ENCODE results near the gene TF. TPM values are rescaled to one million over a fixed set of nuclear protein-coding genes. Genes with fewer than 3 reads are reported as not detected.
A peak's percentile ranks its signal among the peaks of the same experiment; 100 is the strongest.

The TF gene
- polyA plus RNA-seq, 2 donors = 2.6 to 4.6 TPM

GRCh38 chr3:133744241-133744640 lies 2.0 kb upstream of the TF start:
- H3K4me1 ChIP-seq (ENCODE audit: control insufficient read depth in 2 of 2, insufficient read depth in 2 of 2, low read length in 1 of 2) = peaks cover 3% of the 10 kb centered on the region in 2 donors
- peaks cover 0 to 3% of the 10 kb centered on the region in 2 donors for H3K27me3 ChIP-seq (ENCODE audit: control insufficient read depth in 1 of 2, insufficient read depth in 2 of 2, low read length in 2 of 2)
- H3K27ac ChIP-seq (ENCODE audit: low read depth in 2 of 2, low read length in 1 of 2) = no peak overlapping the region
- H3K9me3 ChIP-seq (ENCODE audit: control insufficient read depth in 2 of 2, insufficient read depth in 1 of 2, low read depth in 1 of 2, low read length in 1 of 2) = no peaks in the 10 kb centered on the region
- no peak overlapping the region for H3K4me3 ChIP-seq (ENCODE audit: low read depth in 1 of 2, low read length in 2 of 2)
- WGBS, 2 donors = 73 to 83% methylated on average over 5 of the region's 5 CpGs
- H3K36me3 ChIP-seq (ENCODE audit: control insufficient read depth in 2 of 2, insufficient read depth in 2 of 2, low read length in 1 of 2) = no peaks in the 10 kb centered on the region

- no peaks in the 10 kb centered on the region for H3K36me3 ChIP-seq (ENCODE audit: control insufficient read depth in 2 of 2, insufficient read depth in 2 of 2, low read length in 1 of 2)
- no peak overlapping the region for H3K27ac ChIP-seq (ENCODE audit: low read depth in 2 of 2, low read length in 1 of 2)
- WGBS, 2 donors = 88 to 90% methylated on average over 4 of the region's 4 CpGs
- H3K4me3 ChIP-seq (ENCODE audit: low read depth in 1 of 2, low read length in 2 of 2) = no peak overlapping the region
- H3K27me3 ChIP-seq (ENCODE audit: control insufficient read depth in 1 of 2, insufficient read depth in 2 of 2, low read length in 2 of 2) = peaks cover 0 to 3% of the 10 kb centered on the region in 2 donors
- H3K9me3 ChIP-seq (ENCODE audit: control insufficient read depth in 2 of 2, insufficient read depth in 1 of 2, low read depth in 1 of 2, low read length in 1 of 2) = no peaks in the 10 kb centered on the region
- H3K4me1 ChIP-seq (ENCODE audit: control insufficient read depth in 2 of 2, insufficient read depth in 2 of 2, low read length in 1 of 2) = peaks cover 3 to 7% of the 10 kb centered on the region in 2 donors
Observed at GRCh38 chr3:133745108-133745507, 1.1 kb upstream of the TF start.

DNA sequence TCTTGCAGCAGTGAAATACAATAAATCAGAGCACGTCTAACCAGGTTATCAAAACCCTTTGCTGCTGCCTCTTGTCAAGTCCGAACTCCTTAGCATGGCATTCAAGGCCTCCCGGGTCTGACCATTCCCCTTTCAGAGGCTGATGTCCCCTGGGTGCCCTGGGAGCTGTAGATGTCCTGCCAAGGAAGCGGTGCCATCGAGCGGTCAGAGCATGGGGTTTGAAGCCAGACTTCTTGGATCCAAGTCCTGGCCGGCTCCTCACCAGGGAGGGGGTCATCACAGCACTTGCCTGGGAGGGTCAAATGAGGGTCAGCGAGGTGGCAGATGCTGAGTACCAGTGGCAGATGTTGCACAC lies 496 bp downstream of the TF start:
- Histone ChIP-seq H3K4me3 (ENCODE audit: low read depth in 1 of 2, low read length in 2 of 2) (no peak overlapping the region), H3K27me3 (ENCODE audit: control insufficient read depth in 1 of 2, insufficient read depth in 2 of 2, low read length in 2 of 2) (peaks cover 0 to 3% of the 10 kb centered on the region in 2 donors), H3K9me3 (ENCODE audit: control insufficient read depth in 2 of 2, insufficient read depth in 1 of 2, low read depth in 1 of 2, low read length in 1 of 2) (no peaks in the 10 kb centered on the region), H3K27ac (ENCODE audit: low read depth in 2 of 2, low read length in 1 of 2) (no peak overlapping the region), H3K4me1 (ENCODE audit: control insufficient read depth in 2 of 2, insufficient read depth in 2 of 2, low read length in 1 of 2) (peaks cover 3 to 7% of the 10 kb centered on the region in 2 donors), H3K36me3 (ENCODE audit: control insufficient read depth in 2 of 2, insufficient read depth in 2 of 2, low read length in 1 of 2) (no peaks in the 10 kb centered on the region)
- 85% methylated on average over 8 of the region's 8 CpGs for WGBS, 2 donors

DNA sequence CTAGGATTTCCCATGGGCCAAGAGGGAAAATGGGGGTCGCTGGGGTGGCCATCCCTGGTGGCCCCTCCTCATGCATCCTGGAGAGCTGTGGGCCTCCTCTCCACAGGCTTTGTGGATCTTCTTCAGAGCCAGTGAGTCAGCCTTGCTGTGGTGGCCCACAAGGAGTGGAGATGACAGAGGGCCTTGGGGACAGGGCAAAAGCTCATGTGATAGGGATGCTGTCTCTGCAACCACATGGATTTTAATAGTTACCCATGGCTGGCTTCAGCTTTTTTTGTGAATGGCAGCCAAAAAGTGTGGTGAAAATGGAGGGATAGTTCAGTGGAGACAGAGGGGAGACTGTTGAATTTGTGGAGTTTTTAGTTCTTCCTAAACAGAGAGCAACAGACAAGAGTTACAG lies 1.2 kb downstream of the TF start:
- Histone ChIP-seq H3K36me3 (ENCODE audit: control insufficient read depth in 2 of 2, insufficient read depth in 2 of 2, low read length in 1 of 2) (no peaks in the 10 kb centered on the region), H3K9me3 (ENCODE audit: control insufficient read depth in 2 of 2, insufficient read depth in 1 of 2, low read depth in 1 of 2, low read length in 1 of 2) (no peaks in the 10 kb centered on the region), H3K4me1 (ENCODE audit: control insufficient read depth in 2 of 2, insufficient read depth in 2 of 2, low read length in 1 of 2) (peaks cover 3 to 7% of the 10 kb centered on the region in 2 donors), H3K4me3 (ENCODE audit: low read depth in 1 of 2, low read length in 2 of 2) (no peak overlapping the region), H3K27ac (ENCODE audit: low read depth in 2 of 2, low read length in 1 of 2) (no peak overlapping the region), H3K27me3 (ENCODE audit: control insufficient read depth in 1 of 2, insufficient read depth in 2 of 2, low read length in 2 of 2) (peaks cover 0 to 3% of the 10 kb centered on the region in 2 donors)
- WGBS, 2 donors = 80 to 85% methylated on average over 1 of the region's 1 CpG

DNA sequence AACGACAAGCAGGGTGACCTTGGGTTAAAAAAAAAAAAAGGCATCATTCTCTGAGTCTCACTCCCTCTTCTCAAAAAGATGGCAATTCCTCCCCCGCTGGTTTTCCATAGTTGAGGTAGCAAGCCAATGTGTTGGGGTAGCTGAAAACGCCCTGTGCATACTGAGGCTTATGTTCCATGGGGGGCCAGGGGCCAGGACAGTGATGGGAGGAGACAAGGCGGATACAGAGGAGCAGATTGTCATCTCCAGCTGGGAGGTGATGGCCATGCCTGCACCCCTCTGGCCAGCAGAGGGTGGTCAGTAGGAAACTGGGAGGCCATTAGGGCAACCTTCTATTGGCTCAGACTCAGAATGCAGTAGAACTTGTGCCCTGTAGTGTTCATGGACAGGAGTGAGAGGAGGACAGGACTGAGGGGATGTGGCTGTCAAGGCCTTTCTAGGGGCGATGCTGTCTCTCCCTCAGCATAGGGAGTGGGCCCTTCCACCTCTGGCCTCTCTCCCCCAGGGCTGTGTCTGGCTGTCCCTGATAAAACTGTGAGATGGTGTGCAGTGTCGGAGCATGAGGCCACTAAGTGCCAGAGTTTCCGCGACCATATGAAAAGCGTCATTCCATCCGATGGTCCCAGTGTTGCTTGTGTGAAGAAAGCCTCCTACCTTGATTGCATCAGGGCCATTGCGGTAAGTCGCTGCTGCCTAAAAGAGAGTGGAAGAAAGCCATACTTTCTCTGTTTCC lies 1.9 kb downstream of the TF start:
- Histone ChIP-seq H3K27me3 (ENCODE audit: control insufficient read depth in 1 of 2, insufficient read depth in 2 of 2, low read length in 2 of 2) (peaks cover 0 to 3% of the 10 kb centered on the region in 2 donors), H3K4me1 (ENCODE audit: control insufficient read depth in 2 of 2, insufficient read depth in 2 of 2, low read length in 1 of 2) (peaks cover 3 to 7% of the 10 kb centered on the region in 2 donors), H3K4me3 (ENCODE audit: low read depth in 1 of 2, low read length in 2 of 2) (no peak overlapping the region), H3K9me3 (ENCODE audit: control insufficient read depth in 2 of 2, insufficient read depth in 1 of 2, low read depth in 1 of 2, low read length in 1 of 2) (no peaks in the 10 kb centered on the region), H3K36me3 (ENCODE audit: control insufficient read depth in 2 of 2, insufficient read depth in 2 of 2, low read length in 1 of 2) (no peaks in the 10 kb centered on the region), H3K27ac (ENCODE audit: low read depth in 2 of 2, low read length in 1 of 2) (no peak overlapping the region)
- 93 to 95% methylated on average over 12 of the region's 12 CpGs for WGBS, 2 donors

- Histone ChIP-seq H3K4me1 (ENCODE audit: control insufficient read depth in 2 of 2, insufficient read depth in 2 of 2, low read length in 1 of 2) (peaks cover 3 to 14% of the 10 kb centered on the region in 2 donors), H3K27ac (ENCODE audit: low read depth in 2 of 2, low read length in 1 of 2) (no peak overlapping the region), H3K36me3 (ENCODE audit: control insufficient read depth in 2 of 2, insufficient read depth in 2 of 2, low read length in 1 of 2) (no peaks in the 10 kb centered on the region), H3K4me3 (ENCODE audit: low read depth in 1 of 2, low read length in 2 of 2) (no peak overlapping the region), H3K9me3 (ENCODE audit: control insufficient read depth in 2 of 2, insufficient read depth in 1 of 2, low read depth in 1 of 2, low read length in 1 of 2) (no peaks in the 10 kb centered on the region), H3K27me3 (ENCODE audit: control insufficient read depth in 1 of 2, insufficient read depth in 2 of 2, low read length in 2 of 2) (peaks cover 0 to 3% of the 10 kb centered on the region in 2 donors)
- WGBS, 2 donors = 71 to 75% methylated on average over 6 of the region's 6 CpGs
Observed at GRCh38 chr3:133749427-133750258, 3.5 kb downstream of the TF start.

- Histone ChIP-seq H3K27ac (ENCODE audit: low read depth in 2 of 2, low read length in 1 of 2) (peak overlapping the region in 1 of 2 donors; percentile 10), H3K4me1 (ENCODE audit: control insufficient read depth in 2 of 2, insufficient read depth in 2 of 2, low read length in 1 of 2) (peaks cover 3 to 17% of the 10 kb centered on the region in 2 donors), H3K27me3 (ENCODE audit: control insufficient read depth in 1 of 2, insufficient read depth in 2 of 2, low read length in 2 of 2) (peaks cover 0 to 3% of the 10 kb centered on the region in 2 donors), H3K4me3 (ENCODE audit: low read depth in 1 of 2, low read length in 2 of 2) (no peak overlapping the region), H3K9me3 (ENCODE audit: control insufficient read depth in 2 of 2, insufficient read depth in 1 of 2, low read depth in 1 of 2, low read length in 1 of 2) (no peaks in the 10 kb centered on the region), H3K36me3 (ENCODE audit: control insufficient read depth in 2 of 2, insufficient read depth in 2 of 2, low read length in 1 of 2) (no peaks in the 10 kb centered on the region)
- 22 to 26% methylated on average over 6 of the region's 6 CpGs for WGBS, 2 donors
Observed at GRCh38 chr3:133750259-133750656, 4.1 kb downstream of the TF start.

DNA sequence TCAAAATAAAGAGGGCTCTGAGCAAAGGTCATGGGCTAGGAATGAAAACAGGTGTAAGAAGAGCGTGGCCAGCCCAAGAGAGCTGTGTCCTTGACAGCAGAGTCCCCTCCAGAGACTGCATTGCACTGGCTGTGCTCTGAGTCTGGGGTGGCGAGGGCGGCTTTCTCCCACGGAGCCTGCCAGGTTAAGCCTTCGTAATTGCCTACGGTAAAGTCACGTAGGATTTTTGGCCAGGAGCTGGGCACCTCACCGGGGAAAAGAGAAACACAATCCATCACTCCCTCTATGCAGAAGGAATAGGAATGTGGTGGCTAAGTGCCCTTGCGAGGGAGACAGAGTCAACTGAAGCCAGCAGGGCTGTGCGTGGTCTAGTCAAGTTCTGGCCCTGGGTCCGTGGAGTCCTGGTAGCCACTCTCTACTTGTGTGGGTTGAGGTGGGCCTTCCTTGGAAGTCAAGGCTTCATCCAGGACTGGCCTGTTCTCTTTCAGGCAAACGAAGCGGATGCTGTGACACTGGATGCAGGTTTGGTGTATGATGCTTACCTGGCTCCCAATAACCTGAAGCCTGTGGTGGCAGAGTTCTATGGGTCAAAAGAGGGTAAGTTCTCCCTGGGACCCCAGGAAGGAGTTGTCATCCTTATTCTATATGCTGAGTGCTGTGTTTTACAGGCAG lies 7.0 kb downstream of the TF start:
- 66 to 73% methylated on average over 13 of the region's 13 CpGs for WGBS, 2 donors

DNA sequence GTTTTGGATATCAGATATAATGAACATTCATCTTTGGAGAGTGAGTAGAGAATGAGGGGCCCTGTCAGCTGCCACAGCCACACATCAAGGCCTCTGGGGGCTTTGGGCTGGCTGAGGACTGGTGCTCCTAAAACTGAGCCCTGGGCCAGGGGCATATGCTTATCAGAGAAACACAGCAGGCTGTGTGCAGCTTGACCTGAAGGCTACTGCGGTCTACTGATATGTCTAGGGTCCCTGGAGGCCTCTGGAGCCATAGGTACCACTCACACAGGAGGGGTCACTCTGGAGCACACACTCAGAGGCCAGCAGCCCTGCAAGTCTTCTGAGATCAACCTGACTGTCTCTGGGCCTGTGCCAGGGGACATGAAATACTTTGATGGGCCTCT lies 7.6 kb downstream of the TF start:
- Histone ChIP-seq H3K4me3 (ENCODE audit: low read depth in 1 of 2, low read length in 2 of 2) (no peak overlapping the region), H3K27me3 (ENCODE audit: control insufficient read depth in 1 of 2, insufficient read depth in 2 of 2, low read length in 2 of 2) (no peaks in the 10 kb centered on the region), H3K27ac (ENCODE audit: low read depth in 2 of 2, low read length in 1 of 2) (peak overlapping the region in 1 of 2 donors; percentile 14), H3K9me3 (ENCODE audit: control insufficient read depth in 2 of 2, insufficient read depth in 1 of 2, low read depth in 1 of 2, low read length in 1 of 2) (no peaks in the 10 kb centered on the region), H3K36me3 (ENCODE audit: control insufficient read depth in 2 of 2, insufficient read depth in 2 of 2, low read length in 1 of 2) (no peaks in the 10 kb centered on the region), H3K4me1 (ENCODE audit: control insufficient read depth in 2 of 2, insufficient read depth in 2 of 2, low read length in 1 of 2) (peaks cover 9 to 31% of the 10 kb centered on the region in 2 donors)
- 86 to 94% methylated on average over 1 of the region's 1 CpG for WGBS, 2 donors

More for the DNA sequence above, 7.0 kb downstream of the TF start:
- no peak overlapping the region for H3K4me3 ChIP-seq (ENCODE audit: low read depth in 1 of 2, low read length in 2 of 2)
- peaks cover 9 to 31% of the 10 kb centered on the region in 2 donors for H3K4me1 ChIP-seq (ENCODE audit: control insufficient read depth in 2 of 2, insufficient read depth in 2 of 2, low read length in 1 of 2)
- H3K27me3 ChIP-seq (ENCODE audit: control insufficient read depth in 1 of 2, insufficient read depth in 2 of 2, low read length in 2 of 2) = no peaks in the 10 kb centered on the region
- H3K9me3 ChIP-seq (ENCODE audit: control insufficient read depth in 2 of 2, insufficient read depth in 1 of 2, low read depth in 1 of 2, low read length in 1 of 2) = no peaks in the 10 kb centered on the region
- no peak overlapping the region for H3K27ac ChIP-seq (ENCODE audit: low read depth in 2 of 2, low read length in 1 of 2)
- no peaks in the 10 kb centered on the region for H3K36me3 ChIP-seq (ENCODE audit: control insufficient read depth in 2 of 2, insufficient read depth in 2 of 2, low read length in 1 of 2)
